Keratinocyte (primary cell): ENCODE results near the gene C20orf144. TPM values are rescaled to one million over a fixed set of nuclear protein-coding genes. Genes with fewer than 3 reads are reported as not detected.

Experiments
- DNase-seq: peaks from one replicate; pipeline ENCODE4 v3.0.0-alpha.2; 2011; ENCODE audit warnings: low read depth, missing footprints, low spot score
- FAIRE-seq: peaks from 2 replicates; lab custom pipeline; 2011; peaks lifted over from hg19 to GRCh38; lab: Jason Lieb, UNC
- H2AFZ ChIP-seq: 2 replicates; pipeline ENCODE4 v1.6.0; 2012; ENCODE audit warnings: low read length, control low read depth, inconsistent platforms; ENCODE audit not compliant: control insufficient read depth
- H3K27ac ChIP-seq: 2 replicates; pipeline ENCODE4 v1.5.1; 2011; ENCODE audit warnings: low read length; ENCODE audit not compliant: control insufficient read depth, insufficient read depth
- H3K27me3 ChIP-seq: 3 replicates; pipeline ENCODE4 v1.6.0; 2011; ENCODE audit warnings: low read length; ENCODE audit not compliant: control insufficient read depth, insufficient read depth; ENCODE audit errors: extremely low read depth
- H3K36me3 ChIP-seq, 2 experiments: 2 replicates in 1 of 2; 3 replicates in 1 of 2; pipeline ENCODE4 v1.5.1; 2011; ENCODE audit warnings: low read length in 2 of 2, mild to moderate bottlenecking in 1 of 2; ENCODE audit not compliant: control insufficient read depth in 2 of 2, insufficient read depth in 2 of 2; ENCODE audit errors: extremely low read depth in 1 of 2
- H3K4me1 ChIP-seq: 3 replicates; pipeline ENCODE4 v1.5.1; 2011; ENCODE audit warnings: low read length; ENCODE audit not compliant: control insufficient read depth, insufficient read depth; ENCODE audit errors: extremely low read depth
- H3K4me2 ChIP-seq: 3 replicates; pipeline ENCODE4 v1.6.0; 2011; ENCODE audit warnings: low read depth, low read length; ENCODE audit not compliant: control insufficient read depth, insufficient read depth; ENCODE audit errors: extremely low read depth
- H3K4me3 ChIP-seq, 3 experiments: fragments of 200-600 bp in 1 of 3; sonication (generic) in 1 of 3; 2 replicates in 2 of 3; 3 replicates in 1 of 3; pipeline ENCODE4 v1.5.1; 2011 to 2016; ENCODE audit warnings: low read length in 3 of 3, mild to moderate bottlenecking in 3 of 3, control low read depth in 2 of 3, inconsistent platforms in 1 of 3, low read depth in 1 of 3, mixed read lengths in 1 of 3, mixed run types in 1 of 3, moderate library complexity in 1 of 3; ENCODE audit not compliant: control insufficient read depth in 2 of 3, insufficient read depth in 2 of 3; ENCODE audit errors: extremely low read depth in 1 of 3
- H3K79me2 ChIP-seq: 2 replicates; pipeline ENCODE4 v1.6.0; 2012; ENCODE audit warnings: low read length; ENCODE audit not compliant: control insufficient read depth, insufficient read depth
- H3K9ac ChIP-seq: 3 replicates; pipeline ENCODE4 v1.6.0; 2011; ENCODE audit warnings: low read length; ENCODE audit not compliant: control insufficient read depth, insufficient read depth; ENCODE audit errors: extremely low read depth
- H3K9me1 ChIP-seq: 3 replicates; pipeline ENCODE4 v1.6.0; 2011; ENCODE audit warnings: low read length; ENCODE audit not compliant: control insufficient read depth, insufficient read depth; ENCODE audit errors: extremely low read depth
- H3K9me3 ChIP-seq: 2 replicates; pipeline ENCODE4 v1.5.1; 2012; ENCODE audit warnings: low read depth, low read length; ENCODE audit not compliant: control insufficient read depth
- H4K20me1 ChIP-seq: 3 replicates; pipeline ENCODE4 v1.6.0; 2011; ENCODE audit warnings: low read length; ENCODE audit not compliant: control insufficient read depth, insufficient read depth; ENCODE audit errors: extremely low read depth
- EZH2 ChIP-seq: IDR thresholded peaks from one replicate; pipeline ENCODE4 v1.6.1; 2012; ENCODE audit warnings: inconsistent platforms, mild to moderate bottlenecking, low read length, moderate library complexity
- dilution Hi-C: fragments of 300-500 bp; cut with MboI; formaldehyde crosslinking; loops from one replicate; pipeline ENCODE4 v1.7.0; 2020; ENCODE audit warnings: low sequenced_read_pairs; ENCODE audit not compliant: extremely low pct_ligation_motif_present
- polyA plus RNA-seq, 5 experiments: library from polyadenylated mRNA; depleted of rRNA in 3 of 5; stranded (reverse) in 3 of 5; stranded (forward) in 1 of 5; unstranded in 1 of 5; fragments of >200 nt; gene quantifications; 1 replicate in 1 of 5; 2 replicates in 3 of 5; 3 replicates in 1 of 5; pipeline versions ENCODE4 v1.2.1 to v1.2.3, GENCODE V29; 2011 to 2012; ENCODE audit warnings: missing spikeins in 2 of 5, low read depth in 1 of 5, low replicate concordance in 1 of 5
- TF ChIP-seq, protein P1 (sequence below), 3 experiments: IDR thresholded peaks in 1 of 3; conservative IDR thresholded peaks in 1 of 3; optimal IDR thresholded peaks in 1 of 3; 2 replicates in 2 of 3; 3 replicates in 1 of 3; pipeline versions ENCODE3 to v1.5.1; 2011; ENCODE audit warnings: low read length in 3 of 3, mild to moderate bottlenecking in 3 of 3, moderate library complexity in 2 of 3, control low read depth in 1 of 3, inconsistent platforms in 1 of 3; ENCODE audit not compliant: insufficient read depth in 2 of 3; ENCODE audit errors: extremely low read depth in 1 of 3

Gene C20orf144
- polyA plus RNA-seq, 1 donor (not counting 4 experiments of a cell fraction or from before 2014, with no cell fraction given): 0.03 TPM

DNA sequence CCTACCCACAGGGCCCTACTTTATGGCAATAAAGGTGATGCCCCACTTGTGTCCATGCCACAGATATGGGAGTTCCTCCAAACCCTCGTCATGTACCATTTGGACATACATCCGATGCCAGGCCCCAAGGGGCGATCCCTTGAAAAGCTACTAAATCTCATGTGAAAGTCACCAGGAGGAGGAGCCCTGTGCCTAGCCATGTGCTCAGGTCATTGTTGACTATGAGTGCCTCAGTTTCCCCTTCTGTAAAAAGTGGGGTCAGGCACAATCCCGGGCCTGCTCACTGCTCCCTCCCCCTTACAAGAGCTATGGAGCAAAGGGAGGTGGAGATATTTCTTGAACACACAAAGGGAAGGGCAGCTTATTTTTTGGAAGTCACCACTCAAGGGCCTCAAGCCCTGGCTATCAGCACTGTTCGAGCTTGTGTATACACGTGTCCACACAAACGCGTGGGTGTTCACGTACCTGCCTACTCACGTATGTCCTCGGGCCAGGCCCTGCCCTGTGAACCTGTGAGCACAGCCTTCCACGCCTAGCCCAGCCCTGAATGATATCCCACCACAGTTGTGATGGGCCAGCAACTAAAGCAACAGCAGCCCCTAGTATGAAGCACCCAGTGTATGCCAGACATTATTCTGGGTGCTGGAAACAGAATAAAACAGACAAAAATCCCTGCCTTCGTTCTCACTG lies 6.5 kb downstream of the C20orf144 start:
- Histone ChIP-seq H3K27ac (no peak overlapping the region), H3K4me1 (peaks cover 21% of the 10 kb centered on the region), H3K9me3 (no peaks in the 10 kb centered on the region), H3K4me2 (no peak overlapping the region), H3K4me3 (no peak overlapping the region), H4K20me1 (no peaks in the 10 kb centered on the region), H3K9me1 (no peaks in the 10 kb centered on the region), H3K79me2 (no peaks in the 10 kb centered on the region), H3K27me3 (no peaks in the 10 kb centered on the region), H3K9ac (no peak overlapping the region), H3K36me3 (no peaks in the 10 kb centered on the region), H2AFZ (no peak overlapping the region)
- no peak for TF ChIP-seq EZH2
- TF ChIP-seq, protein P1, sequence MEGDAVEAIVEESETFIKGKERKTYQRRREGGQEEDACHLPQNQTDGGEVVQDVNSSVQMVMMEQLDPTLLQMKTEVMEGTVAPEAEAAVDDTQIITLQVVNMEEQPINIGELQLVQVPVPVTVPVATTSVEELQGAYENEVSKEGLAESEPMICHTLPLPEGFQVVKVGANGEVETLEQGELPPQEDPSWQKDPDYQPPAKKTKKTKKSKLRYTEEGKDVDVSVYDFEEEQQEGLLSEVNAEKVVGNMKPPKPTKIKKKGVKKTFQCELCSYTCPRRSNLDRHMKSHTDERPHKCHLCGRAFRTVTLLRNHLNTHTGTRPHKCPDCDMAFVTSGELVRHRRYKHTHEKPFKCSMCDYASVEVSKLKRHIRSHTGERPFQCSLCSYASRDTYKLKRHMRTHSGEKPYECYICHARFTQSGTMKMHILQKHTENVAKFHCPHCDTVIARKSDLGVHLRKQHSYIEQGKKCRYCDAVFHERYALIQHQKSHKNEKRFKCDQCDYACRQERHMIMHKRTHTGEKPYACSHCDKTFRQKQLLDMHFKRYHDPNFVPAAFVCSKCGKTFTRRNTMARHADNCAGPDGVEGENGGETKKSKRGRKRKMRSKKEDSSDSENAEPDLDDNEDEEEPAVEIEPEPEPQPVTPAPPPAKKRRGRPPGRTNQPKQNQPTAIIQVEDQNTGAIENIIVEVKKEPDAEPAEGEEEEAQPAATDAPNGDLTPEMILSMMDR (optimal IDR thresholded peaks at IDR 0.05 in 1 of 3, IDR thresholded peaks at IDR 0.05 in 1 of 3, conservative IDR thresholded peaks at IDR 0.05 in 1 of 3; ENCODE audit: extremely low read depth in 1 of 3, insufficient read depth in 2 of 3, low read length in 3 of 3): no peak
- dilution Hi-C loops: no loop called here
- DNase-seq: no peak
- no peak for FAIRE-seq

DNA sequence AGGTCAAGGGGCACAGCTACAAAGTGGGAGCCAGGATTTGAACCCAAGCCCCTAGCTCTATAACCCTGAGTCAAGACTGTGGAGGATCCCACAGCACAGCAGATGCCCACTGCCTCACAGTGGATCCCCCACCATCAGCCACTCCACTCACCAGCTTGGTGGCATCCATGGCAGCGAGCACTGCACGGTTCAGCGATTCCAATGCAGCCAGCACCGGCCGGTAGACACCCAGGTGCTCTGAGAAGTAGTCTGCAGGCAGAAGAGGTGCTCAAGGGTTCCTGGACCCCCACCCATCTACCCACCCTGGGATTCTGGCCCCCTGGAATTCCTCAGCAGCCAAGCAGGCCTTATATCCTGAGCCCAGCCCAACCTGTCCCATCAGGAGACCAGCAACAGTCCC lies 7.1 kb downstream of the C20orf144 start:
- Histone ChIP-seq H3K4me2 (no peak overlapping the region), H4K20me1 (no peaks in the 10 kb centered on the region), H3K4me3 (no peak overlapping the region), H3K9me1 (no peaks in the 10 kb centered on the region), H3K36me3 (no peaks in the 10 kb centered on the region), H3K4me1 (peaks cover 18% of the 10 kb centered on the region), H2AFZ (no peak overlapping the region), H3K27ac (no peak overlapping the region), H3K9ac (no peak overlapping the region), H3K79me2 (no peaks in the 10 kb centered on the region), H3K27me3 (no peaks in the 10 kb centered on the region), H3K9me3 (no peaks in the 10 kb centered on the region)
- DNase-seq: no peak
- dilution Hi-C loops: no loop called here
- TF ChIP-seq EZH2: no peak
- TF ChIP-seq, protein P1 (optimal IDR thresholded peaks at IDR 0.05 in 1 of 3, IDR thresholded peaks at IDR 0.05 in 1 of 3, conservative IDR thresholded peaks at IDR 0.05 in 1 of 3; ENCODE audit: extremely low read depth in 1 of 3, insufficient read depth in 2 of 3, low read length in 3 of 3): no peak
- no peak for FAIRE-seq
